ENCODE results near the gene SH3BGR. TPM values are rescaled to one million over a fixed set of nuclear protein-coding genes. Genes with fewer than 3 reads are reported as not detected.

The SH3BGR gene
- total and polyA plus RNA-seq, 7 donors, result 44.2 to 441 (median 240) TPM

- ATAC-seq (no peak), DNase-seq (no peak)
- H3K27ac ChIP-seq, result no peak overlapping the region
- no peak for TF ChIP-seq CTCF (IDR thresholded peaks at IDR 0.05)
- H3K4me1 ChIP-seq, result peaks cover 6% of the 10 kb centered on the region
- WGBS, 3 donors, result 31 to 45% (median 39%) methylated on average over 1 of the region's 1 CpG
- peaks cover 0 to 8% of the 10 kb centered on the region in 2 donors for H3K36me3 ChIP-seq (ENCODE audit: insufficient read depth in 1 of 2, low read depth in 1 of 2)
- intact Hi-C loops (cut with DNase I), result no loop called here
- H3K9me3 ChIP-seq, result no peaks in the 10 kb centered on the region
- no peaks in the 10 kb centered on the region for H3K27me3 ChIP-seq (ENCODE audit: insufficient read depth in 3 of 3, low read length in 2 of 3)
- no peak overlapping the region for H3K4me3 ChIP-seq
Observed at GRCh38 chr21:39439232-39439631, 12.5 kb upstream of the SH3BGR start.

GRCh38 chr21:39441502-39442475, 10.0 kb upstream of the SH3BGR start:
- no peak for ATAC-seq
- H3K36me3 ChIP-seq (ENCODE audit: insufficient read depth in 1 of 2, low read depth in 1 of 2), result peaks cover 0 to 3% of the 10 kb centered on the region in 2 donors
- WGBS, 3 donors, result 46 to 49% (median 48%) methylated on average over 13 of the region's 13 CpGs
- no peaks in the 10 kb centered on the region for H3K27me3 ChIP-seq (ENCODE audit: insufficient read depth in 3 of 3, low read length in 2 of 3)
- no peaks in the 10 kb centered on the region for H3K9me3 ChIP-seq
- peak; percentile 70 for TF ChIP-seq CTCF (IDR thresholded peaks at IDR 0.05)
- no peak overlapping the region for H3K27ac ChIP-seq
- no peak for DNase-seq
- intact Hi-C loops (cut with DNase I), result loop anchor here in 1 of 2 donors (10.0 kb wide), 2 partner anchors 57 to 127 kb away; partner anchors contain the start of gene BRWD1
- no peak overlapping the region for H3K4me3 ChIP-seq
- peaks cover 20% of the 10 kb centered on the region for H3K4me1 ChIP-seq

GRCh38 chr21:39444421-39445180, 7.2 kb upstream of the SH3BGR start:
- Histone ChIP-seq H3K27ac (peak overlapping the region; percentile 95), H3K36me3 (ENCODE audit: insufficient read depth in 1 of 2, low read depth in 1 of 2) (peaks cover 0 to 3% of the 10 kb centered on the region in 2 donors), H3K4me1 (peaks cover 22% of the 10 kb centered on the region), H3K4me3 (peak overlapping the region; percentile 77), H3K9me3 (no peaks in the 10 kb centered on the region), H3K27me3 (ENCODE audit: insufficient read depth in 3 of 3, low read length in 2 of 3) (no peaks in the 10 kb centered on the region)
- intact Hi-C loops (cut with DNase I), result loop anchor here in 1 of 2 donors (10.0 kb wide), 2 partner anchors 60 to 130 kb away; partner anchors contain the start of gene BRWD1
- 13 to 20% (median 17%) methylated on average over 15 of the region's 15 CpGs for WGBS, 3 donors
- no peak for TF ChIP-seq CTCF (IDR thresholded peaks at IDR 0.05)
- ATAC-seq (peak in 1 of 4 donors; percentile 9), DNase-seq (no peak)

- no peaks in the 10 kb centered on the region for H3K27me3 ChIP-seq (ENCODE audit: insufficient read depth in 3 of 3, low read length in 2 of 3)
- peak within 1 kb of the TSS; percentile 95 for H3K27ac ChIP-seq
- ATAC-seq (peak; percentile 92 to 96 (median 93)), DNase-seq (peak; percentile 91 to 96)
- no peak for TF ChIP-seq CTCF (IDR thresholded peaks at IDR 0.05)
- 1% methylated on average over 69 to 83 of the region's 83 CpGs for WGBS, 3 donors
- peak within 1 kb of the TSS; percentile 77 for H3K4me3 ChIP-seq
- intact Hi-C loops (cut with DNase I), result loop anchor here in 1 of 2 donors (10.0 kb wide), 2 partner anchors 61 to 131 kb away; partner anchors contain the start of gene BRWD1
- H3K36me3 ChIP-seq (ENCODE audit: insufficient read depth in 1 of 2, low read depth in 1 of 2), result peaks cover 0 to 3% of the 10 kb centered on the region in 2 donors
- no peaks in the 10 kb centered on the region for H3K9me3 ChIP-seq
- H3K4me1 ChIP-seq, result peaks cover 31% of the 10 kb centered on the region
Observed at GRCh38 chr21:39445321-39446269, 6.2 kb upstream of the SH3BGR start, which contains the start of gene LCA5L. Gene LCA5L, minus strand, starts transcription at chr21:39445778. Its CDS starts 17,285 bp downstream, at chr21:39428493.
